GM12878 (cell line): ENCODE measurements around the gene FAM216A. TPM values are rescaled to one million over a fixed set of nuclear protein-coding genes. Genes with fewer than 3 reads are reported as not detected.

Experiments used
- ATAC-seq: fragments of 200-7000 bp; cut with Tn5 transposase; 3 replicates; pipeline ENCODE4 v1.9.1; 2020; ENCODE audit warnings: mild to moderate bottlenecking, moderate library complexity
- BruUV-seq: library from RNA; stranded (reverse); fragments of 400-500 nt; replicated peaks from 2 replicates; lab custom pipeline; 2021; lab: Mats Ljungman, UMichigan
- CTCF ChIA-PET: fragments of 300-600 bp; sonication (Branson Sonifier 250); formaldehyde crosslinking; extraction: SDS; loops from one replicate; lab custom pipeline; 2021; ENCODE audit warnings: inconsistent platforms; lab: Yijun Ruan, JAX
- POLR2A ChIA-PET: fragments of 350-600 bp; formaldehyde crosslinking; extraction: SDS; loops from one replicate; lab custom pipeline; 2021; ENCODE audit warnings: inconsistent platforms; lab: Charles Lee
- RAD21 ChIA-PET: fragments of 300-600 bp; sonication (Branson Sonifier 250); formaldehyde crosslinking; loops from one replicate; lab custom pipeline; 2023; ENCODE audit warnings: antibody characterized with exemption; ENCODE audit not compliant: unreplicated experiment; lab: Charles Lee
- SMC1A ChIA-PET: fragments of 300-600 bp; sonication (Branson Sonifier 250); formaldehyde crosslinking; loops from one replicate; lab custom pipeline; 2023; ENCODE audit not compliant: unreplicated experiment, uncharacterized antibody; lab: Charles Lee
- DNase-seq: peaks from one replicate; pipeline ENCODE4 v3.0.0-alpha.2; 2011; ENCODE audit warnings: low read depth, low spot score
- FAIRE-seq: peaks from 3 replicates; lab custom pipeline; 2011; peaks lifted over from hg19 to GRCh38; lab: Jason Lieb, UNC
- H2AFZ ChIP-seq: 2 replicates; pipeline ENCODE4 v1.6.0; 2011; ENCODE audit warnings: low read depth, low read length, control low read depth; ENCODE audit not compliant: control insufficient read depth
- H3K27ac ChIP-seq: 2 replicates; pipeline ENCODE4 v1.5.1; 2011; ENCODE audit warnings: control low read depth; ENCODE audit not compliant: control insufficient read depth, insufficient read depth
- H3K27me3 ChIP-seq, 2 experiments: replicated peaks in 1 of 2; 2 replicates each; pipeline versions ENCODE4 v1.6.0 to v1.6.1; 2011; ENCODE audit warnings: low read length in 1 of 2; ENCODE audit not compliant: control insufficient read depth in 2 of 2, insufficient read depth in 2 of 2
- H3K36me3 ChIP-seq, 2 experiments: 2 replicates each; pipeline ENCODE4 v1.5.1; 2011; ENCODE audit warnings: low read length in 1 of 2; ENCODE audit not compliant: control insufficient read depth in 2 of 2, insufficient read depth in 2 of 2
- H3K4me1 ChIP-seq: 2 replicates; pipeline ENCODE4 v1.6.1; 2011; ENCODE audit warnings: mild to moderate bottlenecking, low read length, moderate library complexity, mixed read lengths; ENCODE audit not compliant: control insufficient read depth, insufficient read depth
- H3K4me2 ChIP-seq: 2 replicates; pipeline ENCODE4 v1.6.0; 2011; ENCODE audit warnings: control low read depth; ENCODE audit not compliant: control insufficient read depth, insufficient read depth
- H3K4me3 ChIP-seq: fragments of 200-600 bp; sonication (generic); 2 replicates; pipeline ENCODE4 v1.5.1; 2016
- H3K79me2 ChIP-seq: 2 replicates; pipeline ENCODE4 v1.6.0; 2011; ENCODE audit warnings: low read length; ENCODE audit not compliant: control insufficient read depth, insufficient read depth
- H3K9ac ChIP-seq: 2 replicates; pipeline ENCODE4 v1.8.0; 2011; ENCODE audit warnings: low read length, control low read depth, mixed read lengths; ENCODE audit not compliant: control insufficient read depth, insufficient read depth
- H3K9me3 ChIP-seq: replicated peaks from 3 replicates; pipeline ENCODE4 v1.5.1; 2011; ENCODE audit warnings: mild to moderate bottlenecking, low read length; ENCODE audit not compliant: control insufficient read depth, insufficient read depth
- H4K20me1 ChIP-seq: 2 replicates; pipeline ENCODE4 v1.6.0; 2011; ENCODE audit not compliant: control insufficient read depth, insufficient read depth
- MEF2A ChIP-seq: IDR thresholded peaks from 2 replicates; pipeline ENCODE4 v1.6.1; 2011; ENCODE audit warnings: low read depth, mild to moderate bottlenecking, low read length, moderate library complexity; ENCODE audit not compliant: insufficient read depth
- RAD51 ChIP-seq: fragments of 450-650 bp; IDR thresholded peaks from 2 replicates; pipeline ENCODE4 v1.6.1; 2016; ENCODE audit warnings: moderate library complexity, mild to moderate bottlenecking, inconsistent platforms
- ZSCAN29 ChIP-seq: fragments of 450-650 bp; IDR thresholded peaks from 2 replicates; pipeline ENCODE4 v1.6.1; 2017; ENCODE audit warnings: mild to moderate bottlenecking, moderate library complexity
- WGBS: methylation state at CpG from one replicate; pipeline ENCODE4 v1.1.6; 2016; ENCODE audit warnings: low lambda C conversion rate; ENCODE audit not compliant: insufficient replicate concordance, insufficient coverage; ENCODE audit errors: missing lambda C conversion rate; 5-methylcytosine and 5-hydroxymethylcytosine counted together
- in situ Hi-C: fragments of 300-500 bp; cut with MboI; formaldehyde crosslinking; loops from 9 replicates; pipeline ENCODE4 v1.14.3; 2018; ENCODE audit warnings: mixed read lengths
- intact Hi-C: fragments of 100-400 bp; cut with micrococcal nuclease; formaldehyde crosslinking; loops from one replicate; pipeline ENCODE4 v1.14.2; 2022; ENCODE audit not compliant: unreplicated experiment
- polyA plus RNA-seq, 11 experiments: library from polyadenylated mRNA; depleted of rRNA in 4 of 11; unstranded in 6 of 11; stranded (reverse) in 5 of 11; fragments of >200 nt; fragmentation: Nextera tagmentation in 4 of 11; fragmentation: Illumina TruSeq in 1 of 11; extraction: Ambion mirVana in 4 of 11; extraction: Trizol in 1 of 11; gene quantifications; 1 replicate in 1 of 11; 2 replicates in 10 of 11; pipeline versions ENCODE4 v1.2.1 to v1.2.3, GENCODE V29; 2011 to 2016; ENCODE audit warnings: inconsistent platforms in 2 of 11, missing spikeins in 2 of 11, low read depth in 1 of 11
- total RNA-seq, 4 experiments: library from RNA; depleted of rRNA in 3 of 4; stranded (reverse); fragments of >200 nt in 3 of 4; fragmentation: Illumina TruSeq in 1 of 4; extraction: Trizol in 1 of 4; gene quantifications; 2 replicates each; pipeline versions ENCODE4 v1.2.1 to v1.2.3, GENCODE V29; 2013 to 2021
- TF ChIP-seq, protein P1 (sequence below): fragments of 450-650 bp; IDR thresholded peaks from 2 replicates; pipeline ENCODE4 v1.6.1; 2016; ENCODE audit warnings: mild to moderate bottlenecking

Gene FAM216A
- total and polyA plus RNA-seq, 10 of the 15 experiments (the other 5 are each of a cell fraction or from before 2014, with no cell fraction given) = 15.0 to 48.3 (median 35.0) TPM

DNA sequence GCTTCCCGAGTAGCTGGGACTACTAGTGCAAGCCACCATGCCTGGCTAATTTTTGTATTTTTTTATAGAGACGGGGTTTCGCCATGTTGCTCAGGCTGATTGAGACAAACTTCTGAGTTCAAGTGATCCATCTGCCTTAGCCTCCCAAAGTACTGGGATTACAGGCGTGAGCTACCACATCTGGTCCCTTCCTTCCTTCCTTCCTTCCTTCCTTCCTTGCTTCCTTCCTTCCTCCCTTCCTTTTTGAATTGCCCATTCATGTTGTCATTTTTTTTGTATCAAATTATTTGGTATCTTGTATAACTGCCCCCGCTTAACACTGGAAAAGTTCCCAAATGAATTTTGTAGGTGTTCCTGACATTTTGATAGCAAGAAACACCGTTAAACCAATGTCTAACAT, 45.2 kb downstream of the FAM216A start:
- WGBS = 88% methylated on average over 6 of the region's 6 CpGs
- Histone ChIP-seq H3K79me2 (no peaks in the 10 kb centered on the region), H3K4me3 (no peak overlapping the region), H3K9ac (no peak overlapping the region), H3K27me3 (no peaks in the 10 kb centered on the region), H3K9me3 (no peaks in the 10 kb centered on the region), H3K36me3 (no peaks in the 10 kb centered on the region), H3K4me1 (no peaks in the 10 kb centered on the region), H4K20me1 (no peaks in the 10 kb centered on the region), H2AFZ (no peak overlapping the region), H3K4me2 (no peak overlapping the region), H3K27ac (no peak overlapping the region)
- BruUV-seq = no TSS peak
- no peak for FAIRE-seq
- ChIA-PET CTCF (interaction anchor here (0.7 to 21.1 kb wide), 26 partner anchors 9 to 374 kb away, joined by 3 to 462 read pairs (median 6); partner anchors contain the start of genes ARPC3, FAM216A, GPN3 and RAD9B), RAD21 (interaction anchor here (0.8 to 5.5 kb wide), 21 partner anchors 12 to 374 kb away, joined by 3 to 153 read pairs (median 5); partner anchors contain the start of genes ARPC3, FAM216A and GPN3), POLR2A (interaction anchor here (0.9 to 4.7 kb wide), 9 partner anchors 10 to 87 kb away, joined by 3 to 31 read pairs (median 7); partner anchors contain the start of genes ARPC3, FAM216A and GPN3), SMC1A (interaction anchor here (0.7 to 26.9 kb wide), 25 partner anchors 9 to 179 kb away, joined by 3 to 492 read pairs (median 4); partner anchors contain the start of gene TCTN1)
- no peak for DNase-seq
- no peak for ATAC-seq
- in situ Hi-C loops = loop anchor here (5.0 kb wide), 1 partner anchor 88 kb away; no protein-coding TSS in a partner anchor
- intact Hi-C loops = loop anchor here (5.0 kb wide), 3 partner anchors 33 to 373 kb away; no protein-coding TSS in a partner anchor
- TF ChIP-seq, protein P1, sequence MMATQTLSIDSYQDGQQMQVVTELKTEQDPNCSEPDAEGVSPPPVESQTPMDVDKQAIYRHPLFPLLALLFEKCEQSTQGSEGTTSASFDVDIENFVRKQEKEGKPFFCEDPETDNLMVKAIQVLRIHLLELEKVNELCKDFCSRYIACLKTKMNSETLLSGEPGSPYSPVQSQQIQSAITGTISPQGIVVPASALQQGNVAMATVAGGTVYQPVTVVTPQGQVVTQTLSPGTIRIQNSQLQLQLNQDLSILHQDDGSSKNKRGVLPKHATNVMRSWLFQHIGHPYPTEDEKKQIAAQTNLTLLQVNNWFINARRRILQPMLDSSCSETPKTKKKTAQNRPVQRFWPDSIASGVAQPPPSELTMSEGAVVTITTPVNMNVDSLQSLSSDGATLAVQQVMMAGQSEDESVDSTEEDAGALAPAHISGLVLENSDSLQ = no peak
- TF ChIP-seq MEF2A (no peak), ZSCAN29 (no peak), RAD51 (no peak)
